ENCODE data around the gene ZSCAN1.
"Not testable (repeated sequence)": the region's sequence is repeated elsewhere in the genome, so short reads cannot be mapped to it uniquely, and the experiment has no call there.

ZSCAN1 gene

GRCh38 chr19:58033741-58034476, at the start of gene ZSCAN1:
Gene ZSCAN1 (plus strand): TSS chr19:58034025. CDS start chr19:58037837, 3,812 bp downstream.
- DNase-seq (ENCODE audit: low read depth), result no peak

- no peak for DNase-seq (ENCODE audit: low read depth)
Observed at GRCh38 chr19:57992841-57993240, 41.0 kb upstream of the ZSCAN1 start.

- no peak for DNase-seq (ENCODE audit: low read depth)
Observed at GRCh38 chr19:58000677-58001076, 33.1 kb upstream of the ZSCAN1 start.

- no peak for DNase-seq (ENCODE audit: low read depth)
Observed at GRCh38 chr19:58001895-58002369, 31.9 kb upstream of the ZSCAN1 start.

- peak; percentile 65 for DNase-seq (ENCODE audit: low read depth)
Observed at GRCh38 chr19:58002384-58003173, 31.2 kb upstream of the ZSCAN1 start, which contains the start of gene ZNF606. Gene ZNF606 (minus strand): TSS chr19:58002820. CDS start chr19:58001319, 1,501 bp downstream.

GRCh38 chr19:58003174-58003828, 30.5 kb upstream of the ZSCAN1 start:
- no peak for DNase-seq (ENCODE audit: low read depth)

GRCh38 chr19:58007285-58007684, 26.5 kb upstream of the ZSCAN1 start:
- no peak for DNase-seq (ENCODE audit: low read depth)

- not testable (repeated sequence) for DNase-seq (ENCODE audit: low read depth)
Observed at GRCh38 chr19:58008877-58009276, 24.9 kb upstream of the ZSCAN1 start.

GRCh38 chr19:58009301-58009665, 24.5 kb upstream of the ZSCAN1 start:
- no peak for DNase-seq (ENCODE audit: low read depth)

GRCh38 chr19:58009666-58010301, 24.0 kb upstream of the ZSCAN1 start:
- DNase-seq (ENCODE audit: low read depth), result no peak

- no peak for DNase-seq (ENCODE audit: low read depth)
Observed at GRCh38 chr19:58010507-58010906, 23.3 kb upstream of the ZSCAN1 start.

GRCh38 chr19:58014141-58014540, 19.7 kb upstream of the ZSCAN1 start:
- no peak for DNase-seq (ENCODE audit: low read depth)

GRCh38 chr19:58020129-58020528, 13.7 kb upstream of the ZSCAN1 start:
- no peak for DNase-seq (ENCODE audit: low read depth)

- no peak for DNase-seq (ENCODE audit: low read depth)
Observed at GRCh38 chr19:58021541-58022282, 12.1 kb upstream of the ZSCAN1 start.

GRCh38 chr19:58022283-58022660, 11.6 kb upstream of the ZSCAN1 start:
- no peak for DNase-seq (ENCODE audit: low read depth)

- DNase-seq (ENCODE audit: low read depth), result no peak
Observed at GRCh38 chr19:58024661-58025060, 9.2 kb upstream of the ZSCAN1 start.

GRCh38 chr19:58034477-58034793, 610 bp downstream of the ZSCAN1 start:
- no peak for DNase-seq (ENCODE audit: low read depth)

- no peak for DNase-seq (ENCODE audit: low read depth)
Observed at GRCh38 chr19:58035863-58036262, 2.0 kb downstream of the ZSCAN1 start.

GRCh38 chr19:58037927-58038687, 4.3 kb downstream of the ZSCAN1 start:
- DNase-seq (ENCODE audit: low read depth), result no peak

- no peak for DNase-seq (ENCODE audit: low read depth)
Observed at GRCh38 chr19:58038688-58039204, 4.9 kb downstream of the ZSCAN1 start.

Data from stimulated activated CD8-positive, alpha-beta memory T cell treated with anti-CD3 and anti-CD28 coated beads, Interleukin-15, amount 100 ng/mL, for 24 hours (primary cell).